Neuronal stem cell (in vitro differentiated cells): ENCODE measurements around the gene IPCEF1.
A peak's percentile ranks its signal among the peaks of the same experiment; 100 is the strongest.

Experiments used
- DNase-seq: peaks from one replicate; pipeline ENCODE4 v3.0.0-alpha.2; 2013; ENCODE audit warnings: low spot score
- H2AFZ ChIP-seq: one replicate; pipeline ENCODE4 v1.6.1; 2013; ENCODE audit warnings: mild to moderate bottlenecking, low read length, inconsistent platforms
- H2AK5ac ChIP-seq: 2 replicates; pipeline ENCODE4 v1.6.1; 2013; ENCODE audit warnings: low read depth, mild to moderate bottlenecking, inconsistent platforms, low read length, moderate library complexity, mixed read lengths
- H2BK120ac ChIP-seq: 2 replicates; pipeline ENCODE4 v1.6.1; 2013; ENCODE audit warnings: low read depth, mild to moderate bottlenecking, inconsistent platforms, low read length, moderate library complexity, mixed read lengths
- H2BK12ac ChIP-seq: one replicate; pipeline ENCODE4 v1.6.1; 2013; ENCODE audit warnings: low read length, inconsistent platforms
- H2BK15ac ChIP-seq: 2 replicates; pipeline ENCODE4 v1.6.1; 2013; ENCODE audit warnings: mild to moderate bottlenecking, low read length, inconsistent platforms, mixed read lengths
- H2BK5ac ChIP-seq: one replicate; pipeline ENCODE4 v1.6.1; 2013; ENCODE audit warnings: inconsistent platforms, mild to moderate bottlenecking, low read length, moderate library complexity
- H3K14ac ChIP-seq: one replicate; pipeline ENCODE4 v1.6.1; 2013; ENCODE audit warnings: low read length, inconsistent platforms
- H3K18ac ChIP-seq: 2 replicates; pipeline ENCODE4 v1.6.1; 2013; ENCODE audit warnings: low read length, inconsistent platforms
- H3K23ac ChIP-seq: 2 replicates; pipeline ENCODE4 v1.6.1; 2013; ENCODE audit warnings: low read depth, mild to moderate bottlenecking, mixed read lengths, low read length, inconsistent platforms; ENCODE audit not compliant: poor library complexity
- H3K27ac ChIP-seq: replicated peaks from 3 replicates; pipeline ENCODE4 v1.5.1; 2013; ENCODE audit warnings: low read length, inconsistent platforms
- H3K27me3 ChIP-seq, 3 experiments: 2 replicates each; pipeline ENCODE4 v1.6.1; 2013; ENCODE audit warnings: low read length in 3 of 3, mild to moderate bottlenecking in 2 of 3, inconsistent platforms in 1 of 3, low read depth in 1 of 3, mixed read lengths in 1 of 3, moderate library complexity in 1 of 3; ENCODE audit not compliant: control insufficient read depth in 3 of 3, insufficient read depth in 3 of 3
- H3K36me3 ChIP-seq, 2 donors: replicated peaks in 1 of 2; 2 replicates each; pipeline ENCODE4 v1.6.1; 2013; ENCODE audit warnings: low read length in 2 of 2; ENCODE audit not compliant: control insufficient read depth in 2 of 2, insufficient read depth in 2 of 2
- H3K4ac ChIP-seq: 2 replicates; pipeline ENCODE4 v1.6.1; 2013; ENCODE audit warnings: inconsistent platforms, mild to moderate bottlenecking, low read length, moderate library complexity
- H3K4me1 ChIP-seq, 2 donors: 1 replicate in 1 of 2; 2 replicates in 1 of 2; pipeline ENCODE4 v1.6.1; 2013; ENCODE audit warnings: low read length in 2 of 2, low read depth in 1 of 2; ENCODE audit not compliant: control insufficient read depth in 2 of 2, insufficient read depth in 1 of 2
- H3K4me2 ChIP-seq: one replicate; pipeline ENCODE4 v1.6.1; 2013; ENCODE audit warnings: mild to moderate bottlenecking, low read length, inconsistent platforms; ENCODE audit not compliant: insufficient read depth, poor library complexity, severe bottlenecking
- H3K4me3 ChIP-seq, 2 donors: 2 replicates each; pipeline ENCODE4 v1.5.1; 2013; ENCODE audit warnings: low read length in 2 of 2, mild to moderate bottlenecking in 2 of 2, inconsistent platforms in 1 of 2, moderate library complexity in 1 of 2
- H3K79me1 ChIP-seq: one replicate; pipeline ENCODE4 v1.6.1; 2013; ENCODE audit warnings: low read depth, mild to moderate bottlenecking, inconsistent platforms, low read length, moderate library complexity
- H3K9ac ChIP-seq: one replicate; pipeline ENCODE4 v1.6.1; 2013; ENCODE audit warnings: mild to moderate bottlenecking, low read depth, low read length, inconsistent platforms; ENCODE audit not compliant: poor library complexity
- H3K9me3 ChIP-seq, 2 donors: replicated peaks in 1 of 2; 2 replicates each; pipeline versions ENCODE3 to v1.6.1; 2013; ENCODE audit warnings: low read length in 2 of 2, mild to moderate bottlenecking in 2 of 2, inconsistent platforms in 1 of 2, low read depth in 1 of 2, mixed read lengths in 1 of 2, moderate library complexity in 1 of 2; ENCODE audit not compliant: control insufficient read depth in 2 of 2, insufficient read depth in 1 of 2
- H4K8ac ChIP-seq: one replicate; pipeline ENCODE4 v1.6.1; 2013; ENCODE audit warnings: low read depth, mild to moderate bottlenecking, inconsistent platforms, low read length, moderate library complexity
- H4K91ac ChIP-seq: one replicate; pipeline ENCODE4 v1.6.1; 2013; ENCODE audit warnings: low read length, low read depth, mild to moderate bottlenecking, inconsistent platforms; ENCODE audit not compliant: poor library complexity
- WGBS, 2 donors: extraction: QIAGEN DNeasy Blood & Tissue Kit; methylation state at CpG; one replicate each; pipeline ENCODE4 v1.1.7; 2013; ENCODE audit warnings: missing lambda C conversion rate in 2 of 2, mixed read lengths in 1 of 2; ENCODE audit not compliant: insufficient read length in 2 of 2, insufficient replicate concordance in 1 of 2; ENCODE audit errors: extremely low coverage in 2 of 2; 5-methylcytosine and 5-hydroxymethylcytosine counted together

Gene IPCEF1

GRCh38 chr6:154356113-154356512 lies 490 bp downstream of the IPCEF1 start:
- Histone ChIP-seq H2BK5ac (no peak overlapping the region), H3K4me1 (peaks cover 0 to 3% of the 10 kb centered on the region in 2 donors), H3K23ac (no peak overlapping the region), H3K27me3 (no peaks in the 10 kb centered on the region), H2BK120ac (no peak overlapping the region), H3K4me3 (no peak overlapping the region), H3K27ac (no peak overlapping the region), H2AFZ (no peak overlapping the region), H3K4me2 (no peak overlapping the region), H3K9me3 (no peaks in the 10 kb centered on the region), H3K9ac (no peak overlapping the region), H4K91ac (no peak overlapping the region), H3K18ac (no peak overlapping the region), H2BK12ac (no peak overlapping the region), H3K36me3 (no peaks in the 10 kb centered on the region), H4K8ac (no peak overlapping the region), H3K14ac (no peak overlapping the region), H2BK15ac (no peak overlapping the region), H3K4ac (no peak overlapping the region), H2AK5ac (no peak overlapping the region), H3K79me1 (no peaks in the 10 kb centered on the region)
- DNase-seq: no peak
- WGBS, 2 donors: no CpG with 5 or more reads among the region's 2 CpGs

- Histone ChIP-seq H3K18ac (no peak overlapping the region), H3K27me3 (no peaks in the 10 kb centered on the region), H3K9me3 (no peaks in the 10 kb centered on the region), H3K4me3 (peak overlapping the region in 1 of 2 donors; percentile 61), H2BK15ac (no peak overlapping the region), H3K14ac (no peak overlapping the region), H4K8ac (peak overlapping the region; percentile 98), H2BK120ac (no peak overlapping the region), H3K79me1 (no peaks in the 10 kb centered on the region), H3K4me2 (no peak overlapping the region), H3K27ac (no peak overlapping the region), H3K36me3 (no peaks in the 10 kb centered on the region), H2BK5ac (no peak overlapping the region), H2AFZ (no peak overlapping the region), H3K9ac (no peak overlapping the region), H4K91ac (no peak overlapping the region), H2BK12ac (no peak overlapping the region), H3K23ac (no peak overlapping the region), H2AK5ac (no peak overlapping the region), H3K4me1 (peaks cover 0 to 3% of the 10 kb centered on the region in 2 donors), H3K4ac (no peak overlapping the region)
- WGBS, 2 donors: 100% methylated on average over 1 to 6 of the region's 8 CpGs
- no peak for DNase-seq
Measured at GRCh38 chr6:154354265-154354777, 2.3 kb downstream of the IPCEF1 start.

- H4K91ac ChIP-seq: no peak overlapping the region
- no peak for DNase-seq
- no peak overlapping the region for H3K27ac ChIP-seq
- H2AK5ac ChIP-seq: no peak overlapping the region
- H3K9me3 ChIP-seq: no peaks in the 10 kb centered on the region
- H4K8ac ChIP-seq: no peak overlapping the region
- no peak overlapping the region for H2BK120ac ChIP-seq
- H3K23ac ChIP-seq: no peak overlapping the region
- no peak overlapping the region for H3K14ac ChIP-seq
- no peak overlapping the region for H2BK15ac ChIP-seq
- H3K4me3 ChIP-seq: no peak overlapping the region
- no CpG with 5 or more reads among the region's 1 CpG for WGBS, 2 donors
- no peaks in the 10 kb centered on the region for H3K36me3 ChIP-seq
- no peak overlapping the region for H3K4ac ChIP-seq
- no peak overlapping the region for H2BK12ac ChIP-seq
- H3K4me1 ChIP-seq: peaks cover 0 to 2% of the 10 kb centered on the region in 2 donors
- H3K9ac ChIP-seq: no peak overlapping the region
- no peak overlapping the region for H2BK5ac ChIP-seq
- H3K27me3 ChIP-seq: no peaks in the 10 kb centered on the region
- H3K18ac ChIP-seq: no peak overlapping the region
- H3K79me1 ChIP-seq: no peaks in the 10 kb centered on the region
- no peak overlapping the region for H2AFZ ChIP-seq
- H3K4me2 ChIP-seq: no peak overlapping the region
Measured at GRCh38 chr6:154353626-154354025, 3.0 kb downstream of the IPCEF1 start.

- Histone ChIP-seq H2BK120ac (no peak overlapping the region), H3K4me2 (no peak overlapping the region), H3K14ac (no peak overlapping the region), H2AK5ac (no peak overlapping the region), H3K9me3 (no peaks in the 10 kb centered on the region), H3K27me3 (peaks cover 0 to 1% (median 0%) of the 10 kb centered on the region in 3 experiments), H3K23ac (no peak overlapping the region), H4K91ac (no peak overlapping the region), H2BK15ac (no peak overlapping the region), H3K79me1 (no peaks in the 10 kb centered on the region), H3K4ac (no peak overlapping the region), H3K18ac (no peak overlapping the region), H3K4me3 (no peak overlapping the region), H3K4me1 (peaks cover 0 to 2% of the 10 kb centered on the region in 2 donors), H3K27ac (no peak overlapping the region), H2BK12ac (no peak overlapping the region), H3K9ac (no peak overlapping the region), H4K8ac (no peak overlapping the region), H2AFZ (no peak overlapping the region), H2BK5ac (no peak overlapping the region), H3K36me3 (no peaks in the 10 kb centered on the region)
- DNase-seq: no peak
- no CpG with 5 or more reads among the region's 15 CpGs for WGBS, 2 donors
Measured at GRCh38 chr6:154352898-154353585, 3.6 kb downstream of the IPCEF1 start.
